NOMO-1 treated with dmso at 0.1 percent for 144 hours (cell line): ENCODE results near the gene SFT2D3.

ENCODE experiments used
- DNase-seq: peaks from one replicate; lab custom pipeline; 2025; ENCODE audit not compliant: unreplicated experiment; lab: John Stamatoyannopoulos, UW

SFT2D3 gene

GRCh38 chr2:127664065-127664894 lies 37.0 kb upstream of the SFT2D3 start:
- DNase-seq = no peak

GRCh38 chr2:127664895-127665225 lies 36.4 kb upstream of the SFT2D3 start:
- DNase-seq = no peak

GRCh38 chr2:127665267-127665893 lies 35.9 kb upstream of the SFT2D3 start:
- no peak for DNase-seq

GRCh38 chr2:127669056-127669455 lies 32.2 kb upstream of the SFT2D3 start:
- DNase-seq = no peak

GRCh38 chr2:127670055-127670956 lies 31.0 kb upstream of the SFT2D3 start:
- DNase-seq = no peak

GRCh38 chr2:127670957-127671290 lies 30.4 kb upstream of the SFT2D3 start:
- no peak for DNase-seq

GRCh38 chr2:127671557-127672302 lies 29.6 kb upstream of the SFT2D3 start:
- DNase-seq = no peak

- DNase-seq = no peak
These were observed 28.7 kb upstream of the SFT2D3 start for GRCh38 chr2:127672341-127673224.

- DNase-seq = no peak
These were observed 27.8 kb upstream of the SFT2D3 start for GRCh38 chr2:127673291-127674069.

GRCh38 chr2:127674241-127675209 lies 26.8 kb upstream of the SFT2D3 start:
- DNase-seq = no peak

- no peak for DNase-seq
These were observed 25.7 kb upstream of the SFT2D3 start, which contains the start of gene LIMS2 for GRCh38 chr2:127675331-127676261. Gene LIMS2, minus strand, starts transcription at chr2:127675530. Its CDS starts 506 bp downstream, at chr2:127675024.

GRCh38 chr2:127676906-127677305 lies 24.4 kb upstream of the SFT2D3 start:
- no peak for DNase-seq

- DNase-seq = no peak
These were observed 22.8 kb upstream of the SFT2D3 start for GRCh38 chr2:127678531-127678930.

- no peak for DNase-seq
These were observed 22.3 kb upstream of the SFT2D3 start for GRCh38 chr2:127678991-127679390.

GRCh38 chr2:127679680-127680361 lies 21.5 kb upstream of the SFT2D3 start:
- DNase-seq = no peak

- no peak for DNase-seq
These were observed 20.5 kb upstream of the SFT2D3 start for GRCh38 chr2:127680706-127681287.
